ENCODE results near the gene C3orf20.
A peak's percentile ranks its signal among the peaks of the same experiment; 100 is the strongest.
"Not testable (repeated sequence)": the region's sequence is repeated elsewhere in the genome, so short reads cannot be mapped to it uniquely, and the experiment has no call there.

Gene C3orf20

DNA sequence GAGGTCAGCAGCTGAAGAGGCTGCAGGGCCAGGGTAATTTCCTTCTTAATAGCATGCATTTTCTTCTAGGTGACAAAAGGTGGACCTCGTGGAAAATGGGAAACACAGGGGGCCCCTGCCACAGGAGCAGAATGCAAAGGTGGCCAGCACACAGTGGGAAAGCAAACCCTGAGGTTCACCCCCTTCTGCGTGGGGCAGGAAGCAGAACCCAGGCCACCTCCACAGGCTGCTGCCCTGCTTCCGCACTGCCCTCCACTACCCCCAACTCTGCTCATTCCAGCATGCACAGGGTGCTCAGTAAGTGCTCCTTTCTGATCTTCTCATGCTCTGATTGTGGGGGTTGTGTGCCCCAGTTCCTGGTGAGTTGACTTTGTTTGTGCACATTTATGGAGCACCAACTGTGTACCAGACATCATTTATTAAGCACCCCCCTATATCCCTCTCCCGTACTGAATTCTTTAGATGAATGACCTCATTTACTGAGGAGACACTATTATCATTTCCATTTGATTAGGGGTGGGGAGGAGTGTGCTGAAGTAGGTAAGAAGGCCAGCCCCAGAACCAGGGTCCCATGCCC, 131.1 kb downstream of the C3orf20 start:
- Histone ChIP-seq H3K4me3 (ENCODE audit: low read depth, low read length) (no peak overlapping the region), H3K27me3 (ENCODE audit: insufficient read depth, low read depth, severe bottlenecking) (peaks cover 84% of the 10 kb centered on the region), H3K9me3 (ENCODE audit: severe bottlenecking) (no peaks in the 10 kb centered on the region), H3K27ac (no peak overlapping the region), H3K36me3 (no peaks in the 10 kb centered on the region)
- TF ChIP-seq, protein P1, sequence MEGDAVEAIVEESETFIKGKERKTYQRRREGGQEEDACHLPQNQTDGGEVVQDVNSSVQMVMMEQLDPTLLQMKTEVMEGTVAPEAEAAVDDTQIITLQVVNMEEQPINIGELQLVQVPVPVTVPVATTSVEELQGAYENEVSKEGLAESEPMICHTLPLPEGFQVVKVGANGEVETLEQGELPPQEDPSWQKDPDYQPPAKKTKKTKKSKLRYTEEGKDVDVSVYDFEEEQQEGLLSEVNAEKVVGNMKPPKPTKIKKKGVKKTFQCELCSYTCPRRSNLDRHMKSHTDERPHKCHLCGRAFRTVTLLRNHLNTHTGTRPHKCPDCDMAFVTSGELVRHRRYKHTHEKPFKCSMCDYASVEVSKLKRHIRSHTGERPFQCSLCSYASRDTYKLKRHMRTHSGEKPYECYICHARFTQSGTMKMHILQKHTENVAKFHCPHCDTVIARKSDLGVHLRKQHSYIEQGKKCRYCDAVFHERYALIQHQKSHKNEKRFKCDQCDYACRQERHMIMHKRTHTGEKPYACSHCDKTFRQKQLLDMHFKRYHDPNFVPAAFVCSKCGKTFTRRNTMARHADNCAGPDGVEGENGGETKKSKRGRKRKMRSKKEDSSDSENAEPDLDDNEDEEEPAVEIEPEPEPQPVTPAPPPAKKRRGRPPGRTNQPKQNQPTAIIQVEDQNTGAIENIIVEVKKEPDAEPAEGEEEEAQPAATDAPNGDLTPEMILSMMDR (IDR thresholded peaks at IDR 0.05; ENCODE audit: low read depth, low read length), result no peak
- no peak for DNase-seq

DNA sequence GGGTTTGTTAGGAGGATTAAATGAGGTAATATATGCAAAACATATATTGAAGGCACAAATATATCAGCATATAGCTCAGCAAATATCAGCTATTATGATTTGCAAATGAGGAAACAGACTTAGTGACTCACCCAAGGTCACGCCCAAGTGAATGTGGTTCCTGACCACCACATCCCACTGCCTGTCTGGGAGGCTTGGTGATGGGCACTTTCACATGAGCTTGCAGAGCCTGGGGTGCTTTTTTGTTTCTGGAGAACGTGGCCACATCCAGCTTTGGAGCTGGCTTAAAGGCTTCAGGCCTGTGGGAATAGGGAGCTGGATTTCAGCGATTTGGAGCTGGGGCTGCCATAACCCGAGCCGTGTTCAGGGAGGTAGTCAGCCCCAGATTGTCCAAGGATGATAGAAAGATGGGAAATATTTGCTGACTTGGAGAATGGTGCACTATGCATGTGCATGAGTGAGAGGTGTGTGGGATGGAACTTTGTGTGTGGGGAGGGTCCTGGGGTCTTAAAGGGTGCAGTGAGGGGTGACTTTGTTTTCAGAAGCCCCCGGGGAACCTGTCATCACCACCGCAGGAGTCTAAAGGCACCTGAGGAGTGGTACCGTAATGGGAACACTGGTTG, 131.8 kb downstream of the C3orf20 start:
- no peak overlapping the region for H3K4me3 ChIP-seq (ENCODE audit: low read depth, low read length)
- H3K36me3 ChIP-seq, result no peaks in the 10 kb centered on the region
- peaks cover 84% of the 10 kb centered on the region for H3K27me3 ChIP-seq (ENCODE audit: insufficient read depth, low read depth, severe bottlenecking)
- H3K9me3 ChIP-seq (ENCODE audit: severe bottlenecking), result no peaks in the 10 kb centered on the region
- TF ChIP-seq, protein P1 (IDR thresholded peaks at IDR 0.05; ENCODE audit: low read depth, low read length), result no peak
- no peak for DNase-seq
- no peak overlapping the region for H3K27ac ChIP-seq

DNA sequence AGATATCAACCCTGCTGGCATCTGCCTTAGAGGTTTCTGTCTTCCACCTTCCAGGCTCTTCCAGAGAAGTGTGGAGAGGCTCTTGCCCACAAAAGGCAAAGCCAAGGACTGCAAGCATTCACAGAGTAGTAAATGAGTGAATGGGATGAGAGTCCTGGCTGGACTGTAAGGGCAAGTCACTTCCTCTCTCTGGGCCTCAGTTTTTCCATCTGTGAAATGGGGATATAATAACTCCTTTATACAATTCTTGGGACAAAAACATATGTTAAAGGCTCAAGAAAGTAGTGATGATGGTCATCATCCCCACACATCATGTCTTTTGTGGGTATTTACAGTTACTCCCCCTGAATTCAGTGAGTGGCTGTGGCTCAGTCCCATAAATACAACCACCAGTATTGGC, 133.1 kb downstream of the C3orf20 start:
- Histone ChIP-seq H3K27me3 (ENCODE audit: insufficient read depth, low read depth, severe bottlenecking) (peaks cover 84% of the 10 kb centered on the region), H3K4me3 (ENCODE audit: low read depth, low read length) (no peak overlapping the region), H3K36me3 (no peaks in the 10 kb centered on the region), H3K27ac (no peak overlapping the region), H3K9me3 (ENCODE audit: severe bottlenecking) (no peaks in the 10 kb centered on the region)
- DNase-seq, result no peak
- TF ChIP-seq, protein P1 (IDR thresholded peaks at IDR 0.05; ENCODE audit: low read depth, low read length), result no peak

DNA sequence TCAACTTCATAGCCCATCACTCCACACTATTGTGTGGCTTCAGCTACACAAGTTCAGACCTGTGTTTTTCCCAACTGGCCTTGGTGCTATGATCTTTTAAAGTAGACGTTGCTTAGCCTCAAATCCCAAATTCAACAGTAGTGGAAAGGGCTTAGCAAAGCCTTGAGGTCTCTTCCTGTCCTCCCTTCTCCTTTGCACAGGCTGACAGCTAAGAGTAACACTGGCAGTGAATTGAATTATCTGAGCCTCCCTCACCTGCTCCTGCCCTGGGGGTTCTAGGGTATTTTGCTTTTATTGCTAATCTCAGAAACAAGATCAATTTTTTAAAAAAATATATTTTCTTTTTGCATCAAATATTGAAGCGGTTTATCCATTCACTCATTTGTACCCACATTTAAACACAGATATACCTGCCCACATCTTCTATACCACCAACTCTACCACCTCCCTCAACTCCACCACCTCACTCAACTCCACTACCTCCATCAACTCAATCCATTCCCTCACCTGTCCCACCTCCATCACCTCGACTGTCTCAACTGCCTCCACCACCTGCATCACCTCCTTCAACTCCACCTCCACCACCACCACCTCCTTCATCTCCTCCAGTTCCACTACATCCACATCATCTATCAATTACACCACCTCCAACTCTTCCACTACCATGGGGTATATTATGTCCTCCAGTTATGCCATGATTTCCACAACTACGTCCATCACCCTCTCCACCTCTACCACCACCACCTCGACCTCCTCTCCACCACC, 133.7 kb downstream of the C3orf20 start:
- TF ChIP-seq, protein P1 (IDR thresholded peaks at IDR 0.05; ENCODE audit: low read depth, low read length), result no peak
- H3K36me3 ChIP-seq, result no peaks in the 10 kb centered on the region
- DNase-seq, result no peak
- peaks cover 84% of the 10 kb centered on the region for H3K27me3 ChIP-seq (ENCODE audit: insufficient read depth, low read depth, severe bottlenecking)
- no peak overlapping the region for H3K27ac ChIP-seq
- H3K4me3 ChIP-seq (ENCODE audit: low read depth, low read length), result no peak overlapping the region
- H3K9me3 ChIP-seq (ENCODE audit: severe bottlenecking), result no peaks in the 10 kb centered on the region

DNA sequence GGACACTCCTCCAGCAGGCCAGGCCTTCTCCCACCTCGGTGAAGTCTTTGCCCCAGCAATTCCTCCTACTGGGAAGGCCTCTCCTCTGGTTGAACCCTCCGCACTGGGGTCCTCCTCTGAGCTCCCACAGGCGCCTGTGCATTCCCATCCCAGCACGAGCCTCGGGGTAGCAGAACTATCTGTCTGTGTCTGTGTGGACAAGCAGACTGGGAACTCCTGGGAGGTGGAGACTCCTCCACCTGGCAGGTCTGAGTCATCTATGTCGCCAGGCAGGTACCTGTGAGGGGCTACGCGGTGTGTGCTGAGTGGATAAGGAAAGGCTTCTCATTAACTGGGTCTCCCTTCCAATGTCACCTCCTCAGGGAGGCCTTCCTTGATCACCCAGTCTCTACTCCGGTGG, 134.7 kb downstream of the C3orf20 start:
- not testable (repeated sequence) for H3K27ac ChIP-seq; H3K9me3 ChIP-seq (ENCODE audit: severe bottlenecking); H3K36me3 ChIP-seq; DNase-seq; H3K4me3 ChIP-seq (ENCODE audit: low read depth, low read length)
- H3K27me3 ChIP-seq (ENCODE audit: insufficient read depth, low read depth, severe bottlenecking), result peaks cover 84% of the 10 kb centered on the region

DNA sequence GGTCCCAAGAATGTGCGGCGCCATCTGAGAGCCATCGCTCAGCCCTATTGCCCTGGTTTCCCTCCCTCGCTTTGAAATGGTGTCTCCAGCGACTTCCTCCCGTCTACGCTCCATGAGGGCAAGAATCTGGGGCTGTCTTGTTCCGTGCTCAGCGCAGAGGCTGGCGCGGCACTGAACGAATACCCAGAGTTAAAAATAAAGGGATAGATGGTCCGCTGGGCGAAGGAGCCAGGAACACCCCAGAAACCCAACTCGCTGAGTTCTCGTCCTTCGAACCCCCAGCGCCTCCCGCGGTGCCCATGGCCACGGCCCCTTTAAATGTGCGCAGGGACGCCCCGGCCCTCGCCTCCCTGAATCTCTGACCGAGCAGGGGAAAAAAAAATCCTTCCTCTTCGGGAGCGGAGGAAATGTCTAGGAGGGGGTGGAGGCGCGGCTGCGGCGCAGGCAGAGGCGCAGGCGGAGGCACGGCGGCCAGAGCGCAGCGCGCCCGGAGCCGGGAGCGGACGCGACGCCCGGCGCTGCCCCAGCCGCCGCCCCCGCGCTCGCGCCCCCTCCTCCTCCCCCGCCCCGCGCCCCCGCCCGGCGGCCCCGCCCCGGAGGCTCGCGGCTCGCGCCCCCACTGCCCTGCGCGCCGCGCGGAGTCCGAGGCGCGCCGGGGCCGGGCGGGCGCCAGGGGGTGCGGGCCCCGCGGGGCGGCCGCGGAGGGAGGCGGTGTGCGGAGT, 135.3 kb downstream of the C3orf20 start:
- Histone ChIP-seq H3K9me3 (ENCODE audit: severe bottlenecking) (no peaks in the 10 kb centered on the region), H3K36me3 (no peaks in the 10 kb centered on the region), H3K4me3 (ENCODE audit: low read depth, low read length) (peak overlapping the region; percentile 18; the same call in 1 of the 2 replicates), H3K27ac (no peak overlapping the region), H3K27me3 (ENCODE audit: insufficient read depth, low read depth, severe bottlenecking) (peaks cover 84% of the 10 kb centered on the region)
- TF ChIP-seq, protein P1 (IDR thresholded peaks at IDR 0.05; ENCODE audit: low read depth, low read length), result no peak
- no peak for DNase-seq
